Keratinocyte (primary cell): ENCODE data around the gene LZTFL1. TPM values are rescaled to one million over a fixed set of nuclear protein-coding genes. Genes with fewer than 3 reads are reported as not detected.

Experiments used
- DNase-seq: peaks from one replicate; pipeline ENCODE4 v3.0.0-alpha.2; 2011; ENCODE audit warnings: low read depth, missing footprints, low spot score
- FAIRE-seq: peaks from 2 replicates; lab custom pipeline; 2011; peaks lifted over from hg19 to GRCh38; lab: Jason Lieb, UNC
- H2AFZ ChIP-seq: 2 replicates; pipeline ENCODE4 v1.6.0; 2012; ENCODE audit warnings: low read length, control low read depth, inconsistent platforms; ENCODE audit not compliant: control insufficient read depth
- H3K27ac ChIP-seq: 2 replicates; pipeline ENCODE4 v1.5.1; 2011; ENCODE audit warnings: low read length; ENCODE audit not compliant: control insufficient read depth, insufficient read depth
- H3K27me3 ChIP-seq: 3 replicates; pipeline ENCODE4 v1.6.0; 2011; ENCODE audit warnings: low read length; ENCODE audit not compliant: control insufficient read depth, insufficient read depth; ENCODE audit errors: extremely low read depth
- H3K36me3 ChIP-seq, 2 experiments: 2 replicates in 1 of 2; 3 replicates in 1 of 2; pipeline ENCODE4 v1.5.1; 2011; ENCODE audit warnings: low read length in 2 of 2, mild to moderate bottlenecking in 1 of 2; ENCODE audit not compliant: control insufficient read depth in 2 of 2, insufficient read depth in 2 of 2; ENCODE audit errors: extremely low read depth in 1 of 2
- H3K4me1 ChIP-seq: 3 replicates; pipeline ENCODE4 v1.5.1; 2011; ENCODE audit warnings: low read length; ENCODE audit not compliant: control insufficient read depth, insufficient read depth; ENCODE audit errors: extremely low read depth
- H3K4me2 ChIP-seq: 3 replicates; pipeline ENCODE4 v1.6.0; 2011; ENCODE audit warnings: low read depth, low read length; ENCODE audit not compliant: control insufficient read depth, insufficient read depth; ENCODE audit errors: extremely low read depth
- H3K4me3 ChIP-seq, 3 experiments: fragments of 200-600 bp in 1 of 3; sonication (generic) in 1 of 3; 2 replicates in 2 of 3; 3 replicates in 1 of 3; pipeline ENCODE4 v1.5.1; 2011 to 2016; ENCODE audit warnings: low read length in 3 of 3, mild to moderate bottlenecking in 3 of 3, control low read depth in 2 of 3, inconsistent platforms in 1 of 3, low read depth in 1 of 3, mixed read lengths in 1 of 3, mixed run types in 1 of 3, moderate library complexity in 1 of 3; ENCODE audit not compliant: control insufficient read depth in 2 of 3, insufficient read depth in 2 of 3; ENCODE audit errors: extremely low read depth in 1 of 3
- H3K79me2 ChIP-seq: 2 replicates; pipeline ENCODE4 v1.6.0; 2012; ENCODE audit warnings: low read length; ENCODE audit not compliant: control insufficient read depth, insufficient read depth
- H3K9ac ChIP-seq: 3 replicates; pipeline ENCODE4 v1.6.0; 2011; ENCODE audit warnings: low read length; ENCODE audit not compliant: control insufficient read depth, insufficient read depth; ENCODE audit errors: extremely low read depth
- H3K9me1 ChIP-seq: 3 replicates; pipeline ENCODE4 v1.6.0; 2011; ENCODE audit warnings: low read length; ENCODE audit not compliant: control insufficient read depth, insufficient read depth; ENCODE audit errors: extremely low read depth
- H3K9me3 ChIP-seq: 2 replicates; pipeline ENCODE4 v1.5.1; 2012; ENCODE audit warnings: low read depth, low read length; ENCODE audit not compliant: control insufficient read depth
- H4K20me1 ChIP-seq: 3 replicates; pipeline ENCODE4 v1.6.0; 2011; ENCODE audit warnings: low read length; ENCODE audit not compliant: control insufficient read depth, insufficient read depth; ENCODE audit errors: extremely low read depth
- EZH2 ChIP-seq: IDR thresholded peaks from one replicate; pipeline ENCODE4 v1.6.1; 2012; ENCODE audit warnings: inconsistent platforms, mild to moderate bottlenecking, low read length, moderate library complexity
- dilution Hi-C: fragments of 300-500 bp; cut with MboI; formaldehyde crosslinking; loops from one replicate; pipeline ENCODE4 v1.7.0; 2020; ENCODE audit warnings: low sequenced_read_pairs; ENCODE audit not compliant: extremely low pct_ligation_motif_present
- polyA plus RNA-seq, 5 experiments: library from polyadenylated mRNA; depleted of rRNA in 3 of 5; stranded (reverse) in 3 of 5; stranded (forward) in 1 of 5; unstranded in 1 of 5; fragments of >200 nt; gene quantifications; 1 replicate in 1 of 5; 2 replicates in 3 of 5; 3 replicates in 1 of 5; pipeline versions ENCODE4 v1.2.1 to v1.2.3, GENCODE V29; 2011 to 2012; ENCODE audit warnings: missing spikeins in 2 of 5, low read depth in 1 of 5, low replicate concordance in 1 of 5
- TF ChIP-seq, protein P1 (sequence below), 3 experiments: IDR thresholded peaks in 1 of 3; conservative IDR thresholded peaks in 1 of 3; optimal IDR thresholded peaks in 1 of 3; 2 replicates in 2 of 3; 3 replicates in 1 of 3; pipeline versions ENCODE3 to v1.5.1; 2011; ENCODE audit warnings: low read length in 3 of 3, mild to moderate bottlenecking in 3 of 3, moderate library complexity in 2 of 3, control low read depth in 1 of 3, inconsistent platforms in 1 of 3; ENCODE audit not compliant: insufficient read depth in 2 of 3; ENCODE audit errors: extremely low read depth in 1 of 3

The LZTFL1 gene
- polyA plus RNA-seq, 1 donor (not counting 4 experiments of a cell fraction or from before 2014, with no cell fraction given) = 17.9 TPM

GRCh38 chr3:45786801-45787495 is 55.0 kb downstream of the LZTFL1 start:
- Histone ChIP-seq H3K27ac (no peak overlapping the region), H2AFZ (no peak overlapping the region), H3K4me2 (no peak overlapping the region), H3K36me3 (no peaks in the 10 kb centered on the region), H3K4me3 (no peak overlapping the region), H3K79me2 (no peaks in the 10 kb centered on the region), H3K27me3 (peaks cover 4% of the 10 kb centered on the region), H4K20me1 (no peaks in the 10 kb centered on the region), H3K9me3 (no peaks in the 10 kb centered on the region), H3K9ac (no peak overlapping the region), H3K4me1 (no peaks in the 10 kb centered on the region), H3K9me1 (no peaks in the 10 kb centered on the region)
- FAIRE-seq (no peak), DNase-seq (no peak)
- TF ChIP-seq, protein P1, sequence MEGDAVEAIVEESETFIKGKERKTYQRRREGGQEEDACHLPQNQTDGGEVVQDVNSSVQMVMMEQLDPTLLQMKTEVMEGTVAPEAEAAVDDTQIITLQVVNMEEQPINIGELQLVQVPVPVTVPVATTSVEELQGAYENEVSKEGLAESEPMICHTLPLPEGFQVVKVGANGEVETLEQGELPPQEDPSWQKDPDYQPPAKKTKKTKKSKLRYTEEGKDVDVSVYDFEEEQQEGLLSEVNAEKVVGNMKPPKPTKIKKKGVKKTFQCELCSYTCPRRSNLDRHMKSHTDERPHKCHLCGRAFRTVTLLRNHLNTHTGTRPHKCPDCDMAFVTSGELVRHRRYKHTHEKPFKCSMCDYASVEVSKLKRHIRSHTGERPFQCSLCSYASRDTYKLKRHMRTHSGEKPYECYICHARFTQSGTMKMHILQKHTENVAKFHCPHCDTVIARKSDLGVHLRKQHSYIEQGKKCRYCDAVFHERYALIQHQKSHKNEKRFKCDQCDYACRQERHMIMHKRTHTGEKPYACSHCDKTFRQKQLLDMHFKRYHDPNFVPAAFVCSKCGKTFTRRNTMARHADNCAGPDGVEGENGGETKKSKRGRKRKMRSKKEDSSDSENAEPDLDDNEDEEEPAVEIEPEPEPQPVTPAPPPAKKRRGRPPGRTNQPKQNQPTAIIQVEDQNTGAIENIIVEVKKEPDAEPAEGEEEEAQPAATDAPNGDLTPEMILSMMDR (optimal IDR thresholded peaks at IDR 0.05 in 1 of 3, IDR thresholded peaks at IDR 0.05 in 1 of 3, conservative IDR thresholded peaks at IDR 0.05 in 1 of 3; ENCODE audit: extremely low read depth in 1 of 3, insufficient read depth in 2 of 3, low read length in 3 of 3) = no peak
- TF ChIP-seq EZH2 = no peak
- dilution Hi-C loops = no loop called here

GRCh38 chr3:45785605-45786150 is 56.2 kb downstream of the LZTFL1 start:
- H3K9me1 ChIP-seq = no peaks in the 10 kb centered on the region
- peaks cover 12% of the 10 kb centered on the region for H3K27me3 ChIP-seq
- no peaks in the 10 kb centered on the region for H3K9me3 ChIP-seq
- FAIRE-seq (no peak), DNase-seq (no peak)
- no peaks in the 10 kb centered on the region for H4K20me1 ChIP-seq
- no peaks in the 10 kb centered on the region for H3K36me3 ChIP-seq
- H3K9ac ChIP-seq = no peak overlapping the region
- no peaks in the 10 kb centered on the region for H3K4me1 ChIP-seq
- no peaks in the 10 kb centered on the region for H3K79me2 ChIP-seq
- TF ChIP-seq EZH2 = no peak
- TF ChIP-seq, protein P1 (optimal IDR thresholded peaks at IDR 0.05 in 1 of 3, IDR thresholded peaks at IDR 0.05 in 1 of 3, conservative IDR thresholded peaks at IDR 0.05 in 1 of 3; ENCODE audit: extremely low read depth in 1 of 3, insufficient read depth in 2 of 3, low read length in 3 of 3) = no peak
- H3K4me3 ChIP-seq = no peak overlapping the region
- no peak overlapping the region for H3K27ac ChIP-seq
- dilution Hi-C loops = no loop called here
- no peak overlapping the region for H2AFZ ChIP-seq
- no peak overlapping the region for H3K4me2 ChIP-seq
